Fibroblast of mammary gland (primary cell): ENCODE measurements around the gene PDE2A.
A peak's percentile ranks its signal among the peaks of the same experiment; 100 is the strongest.

Experiments used
- DNase-seq: peaks from one replicate; pipeline ENCODE4 v3.0.0-alpha.2; 2010; ENCODE audit warnings: low read depth
- H3K4me3 ChIP-seq: 2 replicates; pipeline ENCODE4 v1.5.1; 2011; ENCODE audit warnings: low read depth, mild to moderate bottlenecking, low read length, moderate library complexity; ENCODE audit not compliant: control insufficient read depth
- CTCF ChIP-seq: conservative IDR thresholded peaks from 2 replicates; pipeline ENCODE4 v1.5.1; 2011; ENCODE audit warnings: low read depth, low read length, inconsistent platforms; ENCODE audit not compliant: control insufficient read depth, insufficient read depth

Gene PDE2A

GRCh38 chr11:72685560-72686480 lies 11.6 kb upstream of the PDE2A start:
- H3K4me3 ChIP-seq, result no peak overlapping the region
- DNase-seq, result peak; percentile 81
- no peak for TF ChIP-seq CTCF

GRCh38 chr11:72684236-72684912 lies 10.2 kb upstream of the PDE2A start:
- DNase-seq, result peak; percentile 69
- peak; percentile 73 for TF ChIP-seq CTCF
- H3K4me3 ChIP-seq, result no peak overlapping the region

- H3K4me3 ChIP-seq, result no peak overlapping the region
- TF ChIP-seq CTCF, result peak; percentile 85
- DNase-seq, result peak; percentile 38
Observed at GRCh38 chr11:72683782-72684200, 9.6 kb upstream of the PDE2A start.

GRCh38 chr11:72682858-72683243 lies 8.6 kb upstream of the PDE2A start:
- DNase-seq, result no peak
- TF ChIP-seq CTCF, result no peak
- H3K4me3 ChIP-seq, result no peak overlapping the region

- no peak for DNase-seq
- TF ChIP-seq CTCF, result no peak
- no peak overlapping the region for H3K4me3 ChIP-seq
Observed at GRCh38 chr11:72682238-72682857, 8.1 kb upstream of the PDE2A start.

GRCh38 chr11:72681226-72682153 lies 7.3 kb upstream of the PDE2A start:
- TF ChIP-seq CTCF, result no peak
- DNase-seq, result peak; percentile 11

More at GRCh38 chr11:72681226-72682153, 7.3 kb upstream of the PDE2A start:
- no peak overlapping the region for H3K4me3 ChIP-seq
